Testis (tissue), 2 donors: ENCODE results near the gene SEL1L2.

Source experiments
- POLR2A ChIP-seq: fragments of 450-650 bp; IDR thresholded peaks from one replicate; pipeline ENCODE4 v1.6.1; 2017; ENCODE audit warnings: antibody characterized with exemption, mild to moderate bottlenecking, moderate library complexity
- TF ChIP-seq, protein P1 (sequence below), 3 experiments: fragments of 450-650 bp in 2 of 3; fragments of 200-600 bp in 1 of 3; sonication (generic) in 1 of 3; IDR thresholded peaks; one replicate each; pipeline ENCODE4 v1.5.1; 2016 to 2019; ENCODE audit warnings: antibody characterized with exemption in 3 of 3, mild to moderate bottlenecking in 2 of 3, moderate library complexity in 1 of 3

DNA sequence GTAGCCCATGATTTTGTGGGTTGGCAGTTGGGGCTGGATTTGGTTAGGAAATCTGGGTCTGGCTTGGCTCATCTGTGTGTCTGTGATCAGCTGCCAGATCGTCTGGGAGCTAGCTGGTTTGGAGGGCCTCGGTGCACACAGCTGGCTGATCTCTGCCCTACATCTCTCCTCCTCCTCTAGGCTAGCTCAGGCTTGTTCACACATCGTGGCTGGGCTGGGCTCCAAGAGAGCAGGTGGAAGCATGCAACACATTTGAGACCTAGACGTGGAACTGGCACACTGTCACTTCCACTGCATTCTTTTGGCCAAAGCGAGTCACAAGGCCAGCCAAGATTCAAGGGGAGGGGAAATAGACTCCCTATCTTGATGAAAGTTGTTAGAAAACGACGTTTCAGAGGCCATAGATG lies 189.7 kb downstream of the SEL1L2 start:
- TF ChIP-seq, protein P1, sequence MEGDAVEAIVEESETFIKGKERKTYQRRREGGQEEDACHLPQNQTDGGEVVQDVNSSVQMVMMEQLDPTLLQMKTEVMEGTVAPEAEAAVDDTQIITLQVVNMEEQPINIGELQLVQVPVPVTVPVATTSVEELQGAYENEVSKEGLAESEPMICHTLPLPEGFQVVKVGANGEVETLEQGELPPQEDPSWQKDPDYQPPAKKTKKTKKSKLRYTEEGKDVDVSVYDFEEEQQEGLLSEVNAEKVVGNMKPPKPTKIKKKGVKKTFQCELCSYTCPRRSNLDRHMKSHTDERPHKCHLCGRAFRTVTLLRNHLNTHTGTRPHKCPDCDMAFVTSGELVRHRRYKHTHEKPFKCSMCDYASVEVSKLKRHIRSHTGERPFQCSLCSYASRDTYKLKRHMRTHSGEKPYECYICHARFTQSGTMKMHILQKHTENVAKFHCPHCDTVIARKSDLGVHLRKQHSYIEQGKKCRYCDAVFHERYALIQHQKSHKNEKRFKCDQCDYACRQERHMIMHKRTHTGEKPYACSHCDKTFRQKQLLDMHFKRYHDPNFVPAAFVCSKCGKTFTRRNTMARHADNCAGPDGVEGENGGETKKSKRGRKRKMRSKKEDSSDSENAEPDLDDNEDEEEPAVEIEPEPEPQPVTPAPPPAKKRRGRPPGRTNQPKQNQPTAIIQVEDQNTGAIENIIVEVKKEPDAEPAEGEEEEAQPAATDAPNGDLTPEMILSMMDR (IDR thresholded peaks at IDR 0.05), result no peak
- no peak for TF ChIP-seq POLR2A
